ENCODE results near the gene MFAP1.

Gene MFAP1

DNA sequence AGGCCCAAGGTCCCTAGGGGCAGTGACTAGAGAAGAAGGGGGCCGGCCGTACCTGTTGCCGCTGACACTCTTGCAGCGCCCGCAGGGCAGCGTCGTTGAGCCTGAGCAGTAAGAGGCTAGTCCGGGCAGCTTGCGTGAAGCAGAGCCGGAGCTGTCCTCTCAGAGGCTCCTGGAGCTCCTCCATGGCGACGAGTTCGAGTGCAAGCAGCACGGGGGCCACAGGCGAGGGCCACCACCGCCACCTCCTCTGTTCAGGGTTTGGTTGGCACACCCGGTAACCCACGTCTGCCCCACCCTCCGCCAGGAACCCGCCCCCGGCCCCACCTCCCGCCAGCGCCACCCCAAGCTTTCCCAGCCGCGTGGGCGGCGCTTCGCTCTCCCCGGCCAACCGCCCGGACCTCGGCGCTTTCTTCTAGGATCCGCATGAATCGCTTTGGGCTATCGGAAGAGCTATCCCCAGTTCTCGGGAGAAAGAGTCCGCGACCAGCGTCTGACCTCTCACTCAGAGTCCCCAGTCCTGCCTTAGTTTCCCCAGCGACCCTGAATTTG is 47.7 kb downstream of the MFAP1 start, which contains the start of gene ELL3:
Gene ELL3, minus strand, starts transcription at position 249 of the 549 bp plus-strand sequence. Its CDS starts 65 bp downstream, at position 184.
- in situ Hi-C loops (cut with MboI; ENCODE audit: low sequenced_read_pairs): no loop called here

DNA sequence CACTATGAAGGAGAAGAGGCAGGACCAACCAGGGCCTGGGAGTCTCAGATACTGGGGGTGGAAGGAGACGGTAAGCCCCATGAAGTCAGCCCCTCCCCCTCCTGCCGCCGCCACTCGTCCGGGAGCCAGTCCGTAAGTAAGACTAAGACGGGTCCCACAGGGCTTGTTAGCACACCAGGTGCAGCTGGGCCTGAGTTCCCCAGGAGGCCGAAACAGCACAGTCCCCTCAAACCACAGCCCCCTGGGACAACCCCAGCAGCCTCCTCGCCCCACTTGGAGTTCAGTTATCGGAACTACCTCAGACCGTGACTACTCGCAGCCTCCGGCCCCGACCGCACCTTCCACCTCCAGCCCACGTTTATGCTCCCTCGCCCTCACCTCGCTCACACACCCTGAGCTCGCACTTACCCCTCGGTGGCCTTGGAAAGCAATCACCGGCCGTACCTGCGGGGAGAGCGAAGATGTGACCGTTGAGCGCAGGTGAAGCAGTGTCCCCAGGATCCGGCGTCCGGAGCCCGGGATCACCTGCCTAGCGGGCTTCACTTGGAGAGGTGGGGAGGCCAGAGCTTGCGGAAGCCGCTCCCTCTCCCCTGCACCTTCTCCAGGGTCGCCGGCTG is 48.3 kb downstream of the MFAP1 start:
- in situ Hi-C loops (cut with MboI; ENCODE audit: low sequenced_read_pairs): no loop called here

DNA sequence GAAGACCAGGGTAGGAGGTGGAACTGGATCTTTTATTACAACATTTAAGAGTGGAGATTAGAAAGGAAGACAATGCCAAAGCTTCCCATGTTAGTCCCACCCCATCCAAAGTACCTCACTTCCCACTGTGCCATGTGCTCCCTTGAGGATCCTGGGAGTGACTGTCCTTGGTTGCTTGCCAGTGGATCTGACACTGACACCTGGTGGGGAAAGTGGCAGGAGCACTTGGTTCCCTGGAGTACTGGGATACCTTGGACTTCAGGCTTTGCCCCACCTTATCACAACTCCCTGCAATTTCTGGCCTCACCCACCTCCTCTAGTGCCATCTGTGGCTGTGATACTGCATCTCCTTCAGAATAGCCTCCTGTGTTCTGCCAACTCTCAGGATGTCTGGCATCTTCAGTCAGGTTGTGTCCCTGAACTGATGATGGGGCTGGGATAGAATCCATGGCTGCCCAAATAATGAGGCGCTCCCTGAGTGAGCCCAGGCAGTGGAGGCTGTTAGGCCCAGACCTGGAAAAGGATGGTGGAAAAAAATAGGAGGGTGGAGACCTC is 49.0 kb downstream of the MFAP1 start:
- in situ Hi-C loops (cut with MboI; ENCODE audit: low sequenced_read_pairs): no loop called here

DNA sequence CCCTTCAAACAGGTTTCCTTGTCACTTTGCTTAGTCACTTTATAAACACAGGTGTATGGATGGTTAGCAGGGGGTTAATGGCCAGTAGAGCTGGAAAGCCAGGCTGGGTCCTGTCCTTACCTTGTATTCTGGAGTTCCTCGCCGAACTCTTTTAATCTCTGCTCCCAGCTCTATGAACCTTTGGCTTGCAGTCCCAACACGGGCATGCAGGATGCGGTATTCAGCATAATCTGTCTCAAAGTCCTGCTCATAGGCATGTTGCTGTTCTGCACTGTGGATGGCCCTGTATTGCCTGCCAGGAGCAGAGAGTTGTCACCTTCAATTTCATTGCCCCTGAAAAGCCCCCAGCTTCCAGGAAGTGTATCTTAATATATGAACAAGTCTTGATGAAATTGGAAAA is 50.4 kb downstream of the MFAP1 start:
- in situ Hi-C loops (cut with MboI; ENCODE audit: low sequenced_read_pairs): no loop called here

DNA sequence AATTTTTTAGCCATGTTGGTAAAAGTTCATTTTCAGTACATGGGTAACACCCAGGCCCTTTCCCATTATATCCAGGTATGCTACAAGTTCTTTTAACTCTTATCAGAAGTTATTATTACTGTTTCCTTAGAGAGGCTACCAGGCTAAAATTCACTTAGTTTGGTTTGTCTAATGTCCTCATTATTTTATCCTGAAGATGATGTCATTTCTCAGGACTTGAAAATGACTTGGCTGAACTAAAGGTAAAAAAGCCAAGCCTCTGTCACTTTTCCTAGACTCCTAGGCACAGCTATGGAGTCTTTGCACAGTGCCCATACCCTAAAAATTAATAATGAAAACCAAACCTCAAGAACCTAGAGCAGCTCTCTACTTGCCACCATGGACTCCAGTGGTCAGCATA is 51.9 kb downstream of the MFAP1 start:
- in situ Hi-C loops (cut with MboI; ENCODE audit: low sequenced_read_pairs): no loop called here

DNA sequence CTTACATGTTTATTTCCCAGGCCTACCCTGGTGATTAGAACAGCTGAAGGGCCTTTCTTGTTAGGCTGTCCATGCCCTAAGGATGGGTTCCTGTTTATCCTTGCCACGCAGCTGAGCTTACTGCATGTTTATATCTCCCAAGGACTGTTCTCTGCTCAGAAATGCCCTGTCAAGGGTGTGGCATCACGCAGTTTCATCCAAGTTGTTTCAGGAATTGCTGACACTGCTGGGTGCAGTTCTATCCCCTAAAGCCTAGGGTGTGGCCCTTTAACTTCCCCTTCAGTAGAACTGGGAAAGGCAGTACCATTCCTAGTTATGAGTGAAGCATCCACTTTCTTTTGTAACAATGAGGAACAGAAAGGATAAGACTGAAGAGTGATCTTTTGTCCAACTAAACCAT is 52.7 kb downstream of the MFAP1 start:
- in situ Hi-C loops (cut with MboI; ENCODE audit: low sequenced_read_pairs): no loop called here

DNA sequence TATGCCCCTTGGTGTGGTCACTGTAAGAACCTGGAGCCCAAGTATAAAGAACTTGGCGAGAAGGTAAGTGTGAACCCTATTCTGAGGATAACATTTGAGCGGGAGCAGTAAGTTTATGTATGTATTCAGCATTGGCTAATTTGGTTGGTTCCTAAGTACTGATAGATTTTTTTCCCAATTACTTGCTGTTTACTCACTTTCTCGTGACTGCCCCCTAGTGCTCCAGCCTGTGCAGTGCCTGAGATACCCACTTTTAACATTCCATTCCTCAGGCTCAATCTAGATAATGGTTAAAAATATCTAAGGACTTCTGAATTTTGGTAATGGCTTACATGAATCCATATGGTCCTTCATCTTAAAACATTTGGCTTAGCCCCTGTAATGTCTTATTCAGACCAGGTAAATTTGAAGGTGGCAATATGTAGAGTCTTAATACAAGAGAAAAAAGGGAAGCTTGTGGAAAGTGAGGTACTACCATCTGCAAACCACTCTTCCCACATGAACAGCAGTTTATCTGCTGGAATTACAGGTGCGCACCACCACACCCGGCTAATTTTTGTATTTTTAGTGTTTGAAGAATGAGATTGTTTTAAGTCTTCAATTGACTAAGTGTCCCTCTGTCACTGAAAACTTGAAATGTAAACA is 54.8 kb downstream of the MFAP1 start:
- in situ Hi-C loops (cut with MboI; ENCODE audit: low sequenced_read_pairs): no loop called here

DNA sequence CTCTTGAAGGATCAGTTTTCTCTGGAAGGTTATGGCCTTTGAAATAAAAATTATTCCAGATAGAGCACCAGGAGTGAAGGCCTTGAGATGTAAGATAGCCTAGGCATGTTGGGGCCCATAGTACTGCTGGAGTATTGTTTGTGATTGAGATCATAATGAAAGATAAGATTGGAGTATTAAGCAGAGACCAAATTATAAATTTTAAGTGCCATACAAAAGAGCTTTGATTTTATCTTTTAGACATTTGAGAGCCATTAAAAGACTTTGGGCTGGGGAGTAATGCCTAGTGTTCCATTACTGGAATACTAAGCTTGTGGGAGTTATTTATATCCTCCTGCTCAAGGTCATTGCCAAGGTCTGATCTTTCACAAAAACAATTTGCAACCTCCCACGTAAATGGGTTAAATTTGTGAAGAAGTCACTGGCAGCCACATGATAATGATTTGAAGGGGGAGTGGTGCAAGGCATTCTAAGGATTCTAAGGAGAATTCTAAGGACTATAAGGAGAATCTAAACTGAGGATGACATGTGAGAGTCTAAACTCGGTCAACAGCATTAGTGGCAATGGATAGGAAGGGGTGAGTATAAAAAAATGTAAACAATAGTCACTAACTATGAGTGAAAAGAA is 60.6 kb downstream of the MFAP1 start:
- in situ Hi-C loops (cut with MboI; ENCODE audit: low sequenced_read_pairs): no loop called here

DNA sequence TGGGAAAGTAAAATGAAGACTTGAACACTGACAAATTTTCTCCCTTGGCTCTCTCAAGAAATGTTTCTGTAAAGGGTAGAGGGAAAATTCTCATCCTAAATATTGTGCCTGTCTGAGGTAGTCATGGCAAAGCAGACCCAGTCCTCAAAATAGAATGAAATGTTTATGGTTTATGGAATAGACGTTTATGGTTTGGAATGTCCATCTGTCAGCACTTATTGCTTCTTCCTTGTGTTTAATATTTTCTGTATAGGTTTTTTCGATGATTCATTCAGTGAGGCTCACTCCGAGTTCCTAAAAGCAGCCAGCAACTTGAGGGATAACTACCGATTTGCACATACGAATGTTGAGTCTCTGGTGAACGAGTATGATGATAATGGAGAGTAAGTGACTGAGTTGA is 61.7 kb downstream of the MFAP1 start:
- in situ Hi-C loops (cut with MboI; ENCODE audit: low sequenced_read_pairs): no loop called here

Measured in HL-60/S4 treated with phorbol 12-myristate 13-acetate at 8.2 ng/mL for 4 days and 3 days (cell line).